Measurements from ENCODE around the gene IFI27L1. TPM values are rescaled to one million over a fixed set of nuclear protein-coding genes. Genes with fewer than 3 reads are reported as not detected.

The IFI27L1 gene
- total RNA-seq = not detected

GRCh38 chr14:94080621-94081385 lies at the start of gene IFI27L1, which contains the start of gene DDX24:
TSS of gene IFI27L1 (plus strand) at chr14:94081310. CDS start at chr14:94096938, 15,628 bp downstream.
TSS of gene DDX24 (minus strand) at chr14:94081202. CDS start at chr14:94079742, 1,460 bp downstream.
- Histone ChIP-seq H3K27me3 (no peaks in the 10 kb centered on the region), H3K9me3 (peaks cover 0 to 2% of the 10 kb centered on the region in 2 donors), H3K27ac (peak within 1 kb of the TSS; percentile 90 to 98), H3K36me3 (peaks cover 0 to 26% of the 10 kb centered on the region in 2 donors), H3K4me1 (peaks cover 6 to 30% of the 10 kb centered on the region in 2 donors), H3K4me3 (peak within 1 kb of the TSS; percentile 72 to 98)
- DNase-seq (ENCODE audit: low spot score in 2 of 2) = peak; percentile 83 to 98
- intact Hi-C loops (cut with DNase I) = loop anchor here (1.0 to 5.0 kb wide), 5 partner anchors 48 to 749 kb away; partner anchors contain the start of genes BTBD7, IFI27L2, OTUB2 and PPP4R4
- no peak for TF ChIP-seq CTCF (IDR thresholded peaks at IDR 0.05)

GRCh38 chr14:94031883-94032279 lies 49.2 kb upstream of the IFI27L1 start:
- H3K36me3 ChIP-seq = no peaks in the 10 kb centered on the region
- H3K9me3 ChIP-seq = no peaks in the 10 kb centered on the region
- intact Hi-C loops (cut with DNase I) = no loop called here
- TF ChIP-seq CTCF (IDR thresholded peaks at IDR 0.05) = no peak
- no peak for DNase-seq (ENCODE audit: low spot score in 2 of 2)
- H3K27me3 ChIP-seq = no peaks in the 10 kb centered on the region
- H3K4me1 ChIP-seq = no peaks in the 10 kb centered on the region
- no peak overlapping the region for H3K4me3 ChIP-seq
- H3K27ac ChIP-seq = no peak overlapping the region

GRCh38 chr14:94034886-94035285 lies 46.2 kb upstream of the IFI27L1 start:
- no peaks in the 10 kb centered on the region for H3K9me3 ChIP-seq
- intact Hi-C loops (cut with DNase I) = no loop called here
- no peaks in the 10 kb centered on the region for H3K4me1 ChIP-seq
- no peaks in the 10 kb centered on the region for H3K36me3 ChIP-seq
- no peak for TF ChIP-seq CTCF (IDR thresholded peaks at IDR 0.05)
- no peak for DNase-seq (ENCODE audit: low spot score in 2 of 2)
- no peak overlapping the region for H3K27ac ChIP-seq
- H3K4me3 ChIP-seq = no peak overlapping the region
- no peaks in the 10 kb centered on the region for H3K27me3 ChIP-seq

- TF ChIP-seq CTCF (IDR thresholded peaks at IDR 0.05) = peak; percentile 59 to 84 (median 74)
- Histone ChIP-seq H3K4me1 (no peaks in the 10 kb centered on the region), H3K4me3 (no peak overlapping the region), H3K27me3 (no peaks in the 10 kb centered on the region), H3K9me3 (no peaks in the 10 kb centered on the region), H3K27ac (no peak overlapping the region), H3K36me3 (no peaks in the 10 kb centered on the region)
- intact Hi-C loops (cut with DNase I) = loop anchor here (1.0 kb wide), 2 partner anchors 100 to 144 kb away; no protein-coding TSS in a partner anchor
- DNase-seq (ENCODE audit: low spot score in 2 of 2) = peak in 1 of 2 donors; percentile 78
Observed at GRCh38 chr14:94036313-94037167, 44.6 kb upstream of the IFI27L1 start.

- no peaks in the 10 kb centered on the region for H3K9me3 ChIP-seq
- H3K27me3 ChIP-seq = no peaks in the 10 kb centered on the region
- intact Hi-C loops (cut with DNase I) = no loop called here
- no peak for TF ChIP-seq CTCF (IDR thresholded peaks at IDR 0.05)
- H3K27ac ChIP-seq = no peak overlapping the region
- peaks cover 0 to 3% of the 10 kb centered on the region in 2 donors for H3K4me1 ChIP-seq
- DNase-seq (ENCODE audit: low spot score in 2 of 2) = no peak
- H3K4me3 ChIP-seq = no peak overlapping the region
- H3K36me3 ChIP-seq = no peaks in the 10 kb centered on the region
Observed at GRCh38 chr14:94037954-94038353, 43.2 kb upstream of the IFI27L1 start.

Measured in ascending aorta (tissue), 2 donors.